HG02938 (cell line): ENCODE data around the gene TMEM62.
"Not testable (repeated sequence)": the region's sequence is repeated elsewhere in the genome, so short reads cannot be mapped to it uniquely, and the experiment has no call there.

ENCODE experiments used
- ATAC-seq: cut with Tn5 transposase; IDR thresholded peaks from one replicate; pipeline ENCODE4 v1.9.1; 2021; ENCODE audit warnings: mild to moderate bottlenecking, moderate library complexity; ENCODE audit not compliant: unreplicated experiment

The TMEM62 gene

GRCh38 chr15:43208052-43209002, 74.9 kb downstream of the TMEM62 start:
- ATAC-seq, result no peak

DNA sequence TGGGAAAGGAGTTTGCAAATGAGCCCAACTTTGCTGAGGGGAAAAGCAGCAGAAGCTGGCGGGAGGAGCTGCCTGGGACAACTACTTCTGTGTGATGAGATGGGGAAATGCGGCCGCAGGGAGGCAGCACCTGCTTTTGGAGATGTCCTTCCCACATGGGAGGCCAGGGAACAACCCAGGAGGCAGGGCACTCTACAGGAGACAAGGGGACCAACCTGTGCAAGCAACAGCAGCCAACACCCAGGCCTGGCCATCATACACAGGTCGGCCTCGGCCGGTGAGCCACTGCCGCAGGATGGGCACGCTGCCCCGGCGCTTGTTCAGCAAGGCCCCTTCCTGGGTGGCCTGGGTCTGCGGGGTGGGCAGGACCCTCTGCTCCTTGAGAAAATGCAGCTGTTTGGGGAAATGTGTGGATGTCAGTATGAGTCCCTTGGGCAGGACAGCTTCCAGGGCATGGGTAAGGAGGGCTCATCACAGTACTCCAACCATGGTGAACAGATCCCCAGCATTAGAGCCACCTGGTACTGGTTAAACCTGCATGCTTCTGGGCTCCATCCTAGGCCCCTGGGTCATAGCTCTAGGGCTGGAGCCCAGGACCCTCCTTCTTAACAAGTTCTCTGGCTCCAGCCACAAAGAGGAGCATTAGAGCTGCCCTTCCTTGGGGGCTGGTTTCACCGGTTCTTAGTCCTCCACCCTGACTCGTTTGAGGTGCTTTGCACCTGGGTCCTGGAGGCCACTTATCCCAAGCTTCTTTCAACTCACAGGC, 75.9 kb downstream of the TMEM62 start:
- ATAC-seq, result no peak

DNA sequence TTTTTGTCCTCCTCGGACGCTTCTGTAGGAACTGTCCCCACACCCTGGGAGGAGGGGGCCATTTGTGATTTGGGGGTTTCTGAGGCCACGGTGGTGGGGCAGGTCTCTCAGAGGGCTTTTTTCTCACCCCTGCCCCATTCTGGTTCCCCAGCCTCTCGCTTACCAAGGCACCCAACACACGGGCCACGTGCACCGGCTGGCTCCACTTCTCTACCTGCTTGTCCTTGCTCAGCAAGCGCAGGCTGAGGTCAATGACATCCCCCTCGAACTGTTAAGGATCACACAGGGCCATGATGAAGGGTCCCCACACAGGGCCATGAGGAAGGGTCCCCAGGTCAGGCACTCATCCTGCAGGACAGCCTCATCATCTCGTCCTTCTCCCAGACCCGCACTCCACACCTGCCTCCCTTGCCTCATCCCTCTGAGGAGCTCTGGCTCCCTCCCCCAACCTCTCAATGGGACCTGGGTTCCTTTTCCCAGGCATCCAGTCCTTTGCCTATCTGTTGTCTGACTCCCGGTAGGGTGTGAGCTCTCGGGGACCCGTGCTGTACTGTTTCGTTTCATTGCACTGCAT, 76.9 kb downstream of the TMEM62 start:
- no peak for ATAC-seq

DNA sequence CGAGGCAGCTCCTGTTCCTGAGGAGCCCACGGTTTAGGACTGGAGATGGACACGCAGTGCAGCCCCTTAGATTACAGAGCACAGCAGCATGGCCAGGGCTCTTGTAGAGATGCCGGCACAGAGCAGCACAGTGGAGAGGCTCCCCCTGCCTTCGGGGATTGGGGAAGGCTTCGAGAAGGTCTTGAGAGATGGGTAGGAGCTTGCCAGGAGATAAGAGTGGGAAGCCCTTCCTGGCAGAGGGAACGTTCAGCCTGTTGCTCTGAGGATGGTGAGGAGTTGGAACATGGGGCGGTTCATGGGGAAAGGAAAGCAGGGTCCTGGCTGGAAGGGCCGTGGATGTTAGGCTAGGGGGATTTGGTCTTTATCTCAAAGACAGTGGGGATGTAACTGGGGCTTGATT, 77.4 kb downstream of the TMEM62 start:
- no peak for ATAC-seq

- ATAC-seq, result no peak
Observed at GRCh38 chr15:43211224-43211735, 77.9 kb downstream of the TMEM62 start.

DNA sequence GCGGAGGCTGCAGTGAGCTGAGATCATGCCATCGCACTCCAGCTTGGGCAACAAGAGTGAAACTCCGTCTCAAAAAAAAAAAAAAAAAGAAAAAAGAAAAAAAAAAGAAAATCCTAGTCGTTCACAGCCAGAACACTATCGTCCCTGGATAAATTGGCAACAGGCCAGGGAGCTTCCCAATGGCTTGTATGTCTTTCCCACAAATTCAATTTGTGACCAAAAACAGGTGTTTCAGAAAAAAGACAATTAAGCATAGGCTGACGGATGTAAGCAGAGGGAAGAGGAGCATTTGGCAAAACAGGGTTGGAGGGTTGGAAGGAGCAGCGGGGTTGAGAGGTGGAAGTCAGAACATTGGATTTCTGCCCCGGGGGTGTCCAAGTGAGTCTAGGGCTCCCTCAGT, 78.9 kb downstream of the TMEM62 start:
- no peak for ATAC-seq

DNA sequence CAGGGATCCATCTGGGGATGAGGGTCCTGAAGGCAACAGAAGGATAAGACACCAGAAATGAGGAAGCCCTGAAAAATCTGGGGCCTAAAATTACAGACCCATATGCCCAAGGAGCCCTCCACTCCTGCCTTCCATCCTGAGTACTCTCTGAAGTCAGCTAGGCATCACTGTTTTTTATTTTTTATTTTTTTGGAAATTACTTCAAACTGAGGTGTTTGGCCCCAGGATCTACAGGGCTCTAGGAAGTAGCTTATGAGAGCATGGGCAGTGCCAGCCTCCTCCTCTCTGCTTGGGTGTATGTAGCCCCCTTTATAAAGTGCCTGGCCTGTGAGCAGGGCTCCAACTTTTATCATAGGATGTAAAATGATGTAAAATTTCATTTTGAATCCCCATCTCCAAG, 79.6 kb downstream of the TMEM62 start:
- no peak for ATAC-seq

GRCh38 chr15:43213466-43213865, 80.1 kb downstream of the TMEM62 start:
- ATAC-seq, result no peak

DNA sequence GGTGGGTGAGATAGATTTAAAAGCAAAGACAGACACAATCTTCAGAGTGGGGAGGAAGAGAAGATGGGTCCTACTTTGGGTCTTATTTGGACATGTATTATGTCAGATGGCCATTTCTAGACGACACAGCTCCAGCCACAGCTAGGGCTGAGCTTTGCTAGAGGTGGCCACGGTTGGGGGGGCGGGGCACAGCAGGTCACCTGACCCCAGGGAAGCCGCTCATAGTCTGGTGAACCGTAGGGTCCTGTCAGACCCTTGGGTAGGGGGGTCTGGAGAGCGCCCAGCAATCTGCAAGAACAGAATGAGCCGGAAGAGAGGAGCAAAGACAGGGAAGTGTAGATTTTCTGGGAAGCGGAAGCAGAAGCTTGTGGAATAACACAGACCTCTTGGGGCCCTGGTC, 80.8 kb downstream of the TMEM62 start:
- ATAC-seq, result no peak

DNA sequence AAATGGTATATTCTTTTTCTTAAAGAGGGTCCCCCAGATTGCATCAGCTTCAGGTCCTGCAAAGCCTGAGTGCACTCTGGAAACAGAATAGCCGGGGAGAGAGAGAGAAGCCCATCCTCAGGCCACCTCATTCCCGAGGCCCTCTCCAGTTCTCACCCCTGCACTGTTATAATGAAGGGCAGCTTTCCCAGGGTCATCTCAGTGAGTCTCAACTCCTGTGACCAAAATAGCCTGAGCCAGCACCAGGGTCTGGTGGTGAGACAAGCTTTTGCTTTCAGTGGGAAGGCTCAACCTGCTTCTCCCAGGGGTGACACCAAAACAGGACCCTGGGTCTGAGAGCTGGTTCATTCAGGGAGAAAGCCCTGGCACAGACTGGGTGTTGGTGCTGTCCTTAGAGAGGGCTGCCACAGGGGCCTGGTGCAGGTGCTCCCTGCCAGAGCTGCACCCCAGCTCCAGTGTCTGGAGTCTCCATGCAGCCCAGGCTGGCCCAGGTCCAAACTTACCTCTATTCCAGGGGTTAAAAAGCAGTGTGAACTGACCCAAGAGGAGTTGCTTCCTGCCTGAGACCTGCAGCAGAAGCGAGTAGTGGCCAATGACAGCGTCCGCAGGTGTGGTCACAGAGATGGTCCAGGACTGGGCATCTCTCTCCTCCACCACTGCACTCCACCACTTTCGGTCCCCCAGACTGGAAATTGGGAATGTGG, 81.4 kb downstream of the TMEM62 start:
- no peak for ATAC-seq

DNA sequence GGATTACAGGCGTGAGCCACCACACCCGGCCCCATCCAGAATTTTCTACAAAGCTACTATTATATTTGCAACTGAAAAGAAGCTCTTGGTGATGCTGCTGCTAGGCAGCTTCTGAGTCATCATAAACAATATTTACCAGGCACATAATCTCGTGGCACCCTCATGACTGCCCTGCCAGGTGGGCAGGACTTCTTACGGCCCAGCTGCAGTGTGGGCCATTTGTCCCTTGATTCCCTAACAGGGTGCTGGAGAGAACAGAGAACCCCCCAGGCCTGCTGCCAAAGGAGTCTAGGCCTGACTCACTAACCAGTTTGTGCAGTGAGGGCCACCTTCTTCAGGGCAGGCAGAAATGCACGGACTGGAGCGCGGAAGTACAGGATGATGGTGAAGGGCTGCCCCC, 82.6 kb downstream of the TMEM62 start:
- ATAC-seq, result no peak

GRCh38 chr15:43218908-43219706, 85.7 kb downstream of the TMEM62 start:
- no peak for ATAC-seq

DNA sequence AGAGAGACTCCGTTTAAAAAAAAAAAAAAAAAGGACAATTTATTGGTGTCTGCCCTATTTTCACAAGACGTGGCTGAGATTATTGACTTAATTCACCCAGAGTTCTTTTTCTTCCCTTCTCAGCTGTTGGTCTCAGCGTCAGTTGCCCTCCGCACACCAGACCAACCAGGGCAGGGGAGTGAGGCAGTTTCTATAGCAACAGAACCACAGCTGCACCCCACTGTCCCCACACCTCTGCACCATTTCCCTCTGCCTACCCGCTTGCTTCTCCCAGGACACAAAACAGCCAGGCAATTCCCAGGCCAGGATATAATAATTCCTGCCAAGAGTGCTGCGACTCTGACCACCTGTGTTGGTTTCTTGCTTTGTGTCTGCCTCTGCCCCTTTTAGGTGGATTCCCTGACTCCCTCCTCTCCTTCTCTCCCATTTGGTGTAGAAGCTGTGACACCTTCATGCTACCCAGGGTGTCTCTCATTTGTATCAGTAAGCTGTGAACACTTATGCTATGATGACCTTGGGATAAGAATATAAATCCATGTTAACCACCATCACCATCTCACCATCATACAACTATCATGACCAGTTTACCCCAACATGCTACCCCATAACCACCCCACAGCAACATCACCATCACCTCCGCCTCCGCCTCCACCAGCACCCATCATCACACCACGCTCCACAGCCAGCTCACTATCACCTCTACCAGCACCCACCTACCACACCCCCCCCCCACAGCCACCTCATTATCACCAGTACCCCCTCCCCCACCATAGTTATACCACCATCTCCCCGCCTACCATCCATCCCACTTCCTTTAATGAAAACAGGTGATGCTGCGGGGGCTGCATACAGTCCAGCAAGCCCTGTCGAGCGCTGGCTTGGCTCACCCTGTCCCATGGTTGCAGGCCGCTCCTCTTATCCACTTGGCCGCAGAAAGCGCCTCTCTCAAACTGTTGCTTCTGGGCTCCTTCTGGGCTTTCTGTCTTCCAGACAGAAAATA, 86.8 kb downstream of the TMEM62 start:
- ATAC-seq, result no peak

GRCh38 chr15:43220991-43221403, 87.6 kb downstream of the TMEM62 start, which contains the start of gene EPB42:
TSS of gene EPB42 (minus strand) at chr15:43221018. CDS start at chr15:43220825, 193 bp downstream.
- ATAC-seq, result no peak

DNA sequence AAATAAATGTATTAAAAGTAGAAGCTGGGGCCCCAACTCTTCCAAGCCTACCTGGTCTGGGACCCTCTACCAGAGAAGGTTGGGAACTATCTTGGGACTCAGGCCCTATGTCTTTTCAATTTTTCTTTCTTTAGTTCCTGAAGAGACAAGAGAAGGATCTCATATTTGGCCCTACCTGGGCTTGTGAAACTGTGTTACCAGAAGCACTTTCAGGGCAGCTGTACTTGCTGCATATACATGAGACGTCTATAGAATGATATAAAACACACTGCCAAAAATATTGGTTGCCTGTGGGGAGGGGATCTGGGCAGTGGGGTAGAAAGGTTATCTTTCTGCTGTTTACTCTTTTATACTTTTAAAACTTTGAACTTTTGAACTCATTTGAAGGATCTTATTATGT, 88.0 kb downstream of the TMEM62 start:
- ATAC-seq, result no peak

DNA sequence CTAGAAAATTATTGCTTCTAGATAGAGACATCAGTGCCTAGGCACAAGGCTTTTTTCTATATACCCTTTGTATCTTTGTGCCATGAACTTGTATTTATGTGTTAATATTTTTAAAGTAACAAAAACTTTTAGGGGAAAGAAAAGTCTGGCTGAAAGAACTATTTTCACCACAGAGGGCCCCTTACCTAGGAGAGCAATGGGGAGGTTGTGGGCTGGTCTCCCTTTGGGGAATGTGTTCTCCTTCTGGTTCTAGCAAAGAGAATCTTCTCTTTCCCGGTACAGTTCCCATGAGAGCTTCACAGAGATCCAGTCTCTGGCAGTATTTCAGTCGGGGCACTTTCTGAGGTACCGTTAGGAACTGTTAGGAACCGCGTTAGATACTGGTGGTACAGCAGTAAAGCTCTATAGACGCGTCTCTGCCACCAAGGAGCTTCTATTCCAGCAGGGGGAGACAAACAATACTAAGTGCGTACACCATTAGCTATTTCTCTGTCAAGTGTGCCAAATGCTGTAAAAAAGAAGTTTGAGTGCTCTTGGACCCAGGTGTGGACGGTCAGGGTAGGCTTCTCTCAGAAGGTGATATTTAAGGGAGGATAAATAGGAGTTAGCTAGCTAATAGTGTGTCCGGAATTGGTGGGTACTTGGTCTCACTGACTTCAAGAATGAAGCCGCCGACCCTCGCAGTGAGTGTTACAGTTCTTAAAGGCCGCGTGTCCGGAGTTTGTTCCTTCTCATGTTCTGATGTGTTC, 92.0 kb downstream of the TMEM62 start:
- ATAC-seq, result no peak

DNA sequence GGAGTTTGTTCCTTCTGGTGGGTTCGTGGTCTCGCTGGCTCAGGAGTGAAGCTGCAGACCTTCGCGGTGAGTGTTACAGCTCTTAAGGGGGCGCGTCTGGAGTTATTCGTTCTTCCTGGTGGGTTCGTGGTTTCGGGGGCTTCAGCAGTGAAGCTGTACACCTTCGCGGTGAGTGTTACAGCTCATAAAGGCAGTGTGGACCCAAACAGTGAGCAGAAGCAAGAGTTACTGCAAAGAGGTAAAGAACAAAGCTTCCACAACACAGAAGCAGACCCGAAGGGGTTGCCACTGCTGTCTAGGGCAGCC, 92.5 kb downstream of the TMEM62 start:
- ATAC-seq, result not testable (repeated sequence)
